Stimulated activated CD4-positive, alpha-beta T cell treated with anti-CD3 and anti-CD28 coated beads, TNF-alpha, amount 100 ng/mL, for 1 hour (primary cell): Measurements from ENCODE around the gene IL6ST.
"Not testable (repeated sequence)": the region's sequence is repeated elsewhere in the genome, so short reads cannot be mapped to it uniquely, and the experiment has no call there.

Experiments used
- DNase-seq, 3 donors: peaks; one replicate each; pipeline ENCODE4 v3.0.0-alpha.2; 2020; ENCODE audit warnings: low read depth in 3 of 3, low spot score in 1 of 3

IL6ST gene

GRCh38 chr5:56004874-56005273, 10.1 kb upstream of the IL6ST start:
- no peak for DNase-seq

GRCh38 chr5:56003679-56004078, 8.9 kb upstream of the IL6ST start:
- DNase-seq, result no peak

DNA sequence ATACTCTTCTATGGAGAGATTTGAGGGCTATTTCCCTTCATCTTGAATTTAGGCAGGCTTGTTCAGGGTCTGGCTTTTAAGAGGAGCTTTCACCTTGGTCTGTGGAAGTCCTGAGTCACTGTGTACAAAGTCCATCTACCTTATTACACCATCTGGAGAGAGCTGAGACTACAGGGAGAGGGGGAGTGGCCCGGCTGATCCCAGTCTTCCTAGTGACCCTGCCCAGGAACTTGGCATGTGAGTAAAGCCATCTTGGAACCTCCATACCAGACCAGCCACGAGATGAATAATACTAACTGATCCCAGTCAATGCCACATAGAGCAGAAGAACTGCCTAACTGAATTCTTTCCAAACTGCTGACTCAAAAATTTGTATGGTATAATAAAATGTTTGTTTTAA, 8.4 kb upstream of the IL6ST start:
- no peak for DNase-seq

GRCh38 chr5:56002303-56002702, 7.5 kb upstream of the IL6ST start:
- no peak for DNase-seq

- DNase-seq, result not testable (repeated sequence)
These were observed 5.5 kb upstream of the IL6ST start for GRCh38 chr5:56000221-56000620.

DNA sequence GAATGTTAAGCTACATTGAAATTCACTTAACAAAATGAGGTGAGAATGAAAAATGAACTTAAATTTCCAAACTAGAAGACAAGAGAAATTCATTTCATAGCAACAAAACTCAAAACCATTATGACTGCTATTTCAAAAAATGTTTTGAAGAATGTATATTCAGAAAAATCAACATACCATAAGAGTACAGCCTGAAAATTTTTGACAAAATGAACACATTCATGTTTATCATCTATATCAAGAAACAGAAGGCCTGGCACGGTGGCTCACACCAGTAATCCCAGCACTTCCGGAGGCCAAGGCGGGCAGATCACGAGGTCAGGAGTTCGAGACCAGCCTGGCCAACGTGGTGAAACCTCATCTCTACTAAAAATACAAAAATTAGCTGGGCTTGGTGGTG, 4.2 kb upstream of the IL6ST start:
- DNase-seq, result no peak

- no peak for DNase-seq
These were observed 3.1 kb upstream of the IL6ST start for GRCh38 chr5:55997742-55998351.

- peak; percentile 90 to 93 (median 90) for DNase-seq
These were observed 493 bp upstream of the IL6ST start for GRCh38 chr5:55994998-55995914.

DNA sequence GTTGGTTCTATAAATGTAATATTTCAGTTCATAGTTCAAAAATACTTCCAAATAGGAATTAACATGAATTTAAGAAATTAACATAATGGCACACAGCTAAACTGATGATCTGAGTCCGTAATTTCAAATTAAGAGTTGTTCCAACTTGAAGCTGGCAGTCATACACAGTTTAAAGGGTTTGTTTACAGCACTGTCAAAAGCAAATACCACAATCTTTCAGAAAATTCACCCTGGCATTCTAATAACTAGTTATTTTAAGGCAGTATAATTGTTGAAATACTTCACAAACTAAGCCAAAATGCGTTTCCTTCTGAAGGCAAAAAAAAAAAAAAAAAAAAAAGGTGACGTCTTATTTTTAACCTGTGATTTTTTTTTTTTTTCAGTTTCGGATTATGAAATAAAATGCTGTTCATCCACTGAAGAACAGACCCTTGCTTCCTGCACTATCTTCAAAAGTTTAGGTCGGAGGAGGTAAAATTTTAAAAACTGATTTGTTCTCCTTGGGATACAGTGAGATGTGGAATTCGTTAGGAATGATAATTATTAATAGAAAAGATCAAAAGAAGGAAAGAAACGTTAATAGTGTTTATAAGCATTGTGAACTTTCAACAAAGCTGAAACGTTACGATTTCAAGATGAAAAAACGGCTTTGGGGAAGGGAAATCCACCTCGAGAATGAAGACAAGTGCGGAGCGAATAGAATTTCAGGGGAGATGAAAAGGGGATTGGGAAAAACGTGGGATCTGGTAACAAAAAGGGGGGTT, 850 bp downstream of the IL6ST start:
- DNase-seq, result no peak

DNA sequence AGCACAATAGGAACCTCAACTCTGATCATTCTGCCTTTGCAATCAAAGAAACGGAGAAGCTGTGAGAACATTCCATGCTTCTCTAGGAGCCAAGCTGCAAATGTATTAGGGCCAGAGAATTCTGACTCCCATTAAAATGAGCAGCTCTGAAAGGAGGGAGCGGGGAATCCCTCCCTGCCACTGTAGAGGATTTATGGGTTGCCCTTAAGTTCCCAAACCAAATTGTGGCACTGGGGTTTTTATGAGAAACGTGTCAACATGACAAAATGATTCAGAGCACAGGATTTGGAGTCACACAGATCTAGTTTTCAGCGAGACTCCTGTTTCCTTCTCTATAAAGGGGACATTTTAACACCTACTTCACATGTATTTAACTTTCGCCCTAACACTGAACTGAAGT, 1.8 kb downstream of the IL6ST start:
- DNase-seq, result no peak

DNA sequence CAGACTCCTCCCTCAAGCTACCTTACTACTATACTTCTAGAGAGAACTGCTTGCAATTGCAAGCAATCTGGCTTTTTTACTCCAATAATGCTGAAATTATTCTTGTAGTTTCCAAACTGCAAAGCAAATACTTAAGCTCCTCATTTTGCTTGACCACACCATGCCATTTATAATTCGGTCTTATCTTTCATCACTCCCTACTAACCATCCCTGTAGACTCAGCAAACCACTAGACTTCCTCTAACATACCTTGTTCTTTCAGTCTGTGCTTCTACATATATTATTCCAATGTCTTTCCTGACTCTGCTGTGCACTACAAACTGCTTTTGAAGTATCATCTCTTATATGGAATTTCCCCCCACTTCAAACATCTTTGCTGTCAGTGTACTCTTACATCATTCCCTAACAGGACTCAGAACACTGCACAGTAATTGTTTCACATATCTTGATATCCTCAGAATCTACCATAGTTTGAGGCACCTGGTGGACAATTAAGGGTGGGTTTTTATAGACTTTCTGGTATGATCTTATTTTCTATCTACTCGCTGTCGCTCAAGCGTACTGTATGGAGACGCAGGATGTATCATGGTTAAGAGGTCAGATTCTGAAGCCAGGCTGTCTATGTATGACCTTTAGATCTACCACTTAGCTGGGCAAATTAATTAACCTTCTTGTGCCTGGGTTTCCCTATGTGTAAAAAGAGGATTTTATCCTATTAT, 2.8 kb downstream of the IL6ST start:
- DNase-seq, result no peak

GRCh38 chr5:55990895-55991294, 3.9 kb downstream of the IL6ST start:
- DNase-seq, result not testable (repeated sequence)

DNA sequence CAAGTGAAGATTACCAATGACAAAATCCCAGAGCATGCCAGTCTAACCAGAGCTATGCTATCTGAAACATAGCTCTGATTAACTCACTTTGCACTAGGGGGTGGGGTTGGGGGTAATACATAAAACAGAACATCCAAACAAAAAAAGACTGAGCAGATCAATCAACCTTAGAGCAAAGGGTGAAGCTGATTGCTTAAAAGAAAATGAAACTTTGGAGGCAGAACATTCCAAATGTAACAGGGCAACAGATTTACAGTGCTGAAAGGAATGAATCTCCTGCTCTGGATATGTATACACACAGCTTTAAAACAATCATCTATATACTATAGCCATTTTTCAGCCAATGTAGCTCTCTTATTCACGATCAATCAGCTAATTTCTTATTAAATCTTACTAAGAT, 4.9 kb downstream of the IL6ST start:
- no peak for DNase-seq

DNA sequence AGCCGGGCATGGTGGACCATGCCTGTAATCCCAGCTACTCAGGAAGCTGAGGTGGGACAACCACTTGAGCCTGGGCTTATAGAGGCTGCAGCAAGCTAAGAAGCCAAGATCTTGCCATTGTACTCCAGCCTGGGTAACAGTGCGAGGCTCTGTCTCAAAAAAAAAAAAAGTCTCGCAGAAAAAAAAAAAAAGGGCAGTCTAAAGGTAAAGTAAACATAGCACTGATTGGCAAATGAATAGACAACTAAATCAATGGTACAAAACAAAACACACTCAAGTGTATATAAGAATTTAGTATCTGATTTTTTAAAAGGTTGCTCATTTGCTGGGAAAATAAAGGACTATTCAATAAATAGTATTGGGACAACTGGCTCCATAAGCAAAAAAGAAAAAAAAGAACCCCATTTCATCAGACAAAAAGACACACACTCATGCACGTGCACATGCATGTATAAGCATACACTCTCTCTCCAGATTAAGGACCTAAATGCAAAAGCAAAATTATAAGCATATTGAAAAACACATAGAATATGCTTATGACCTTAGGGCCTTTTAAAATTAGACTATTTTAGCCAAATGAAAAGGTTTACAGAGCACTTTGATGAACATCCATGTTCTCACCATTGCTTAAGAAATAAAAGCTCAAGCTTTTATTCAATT, 5.7 kb downstream of the IL6ST start:
- no peak for DNase-seq

- DNase-seq, result not testable (repeated sequence)
These were observed 6.3 kb downstream of the IL6ST start for GRCh38 chr5:55988428-55988827.

GRCh38 chr5:55986931-55987330, 7.8 kb downstream of the IL6ST start:
- no peak for DNase-seq

DNA sequence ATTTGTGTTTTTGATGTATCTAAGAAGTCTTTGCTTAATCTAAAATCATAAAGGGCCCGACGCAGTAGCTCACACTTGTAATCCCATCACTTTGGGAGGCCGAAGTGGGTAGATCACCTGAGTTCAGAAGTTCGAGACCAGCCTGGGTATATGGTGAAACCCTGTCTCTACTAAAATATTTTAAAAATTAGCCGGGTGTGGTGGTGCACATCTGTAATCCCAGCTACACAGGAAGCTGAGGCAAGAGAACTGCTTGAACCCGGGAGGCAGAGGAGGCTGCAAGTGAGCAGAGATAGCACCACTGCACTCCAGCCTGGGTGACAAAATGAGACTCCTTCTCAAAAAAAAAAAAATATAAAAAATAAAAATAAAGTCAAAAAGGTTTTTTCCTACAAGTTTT, 9.6 kb downstream of the IL6ST start:
- no peak for DNase-seq

DNA sequence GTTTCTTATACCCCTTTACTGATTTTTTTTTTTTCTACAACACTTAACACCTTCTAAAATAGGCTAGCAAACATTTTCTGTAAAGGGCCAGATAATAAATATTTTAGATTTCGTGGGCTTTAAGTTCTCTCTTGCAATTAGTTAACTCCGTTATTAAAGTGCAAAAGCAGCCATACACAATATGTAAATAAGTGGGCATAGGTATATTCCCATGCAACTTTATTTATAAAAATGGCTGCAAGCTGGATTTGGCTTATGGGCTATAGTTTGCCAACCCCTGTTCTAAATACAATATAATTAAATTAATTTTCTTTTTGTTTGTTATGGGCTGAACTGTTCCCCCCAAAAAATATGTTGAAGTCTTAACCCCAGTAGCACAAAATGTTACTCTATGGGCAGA, 10.8 kb downstream of the IL6ST start:
- no peak for DNase-seq

- DNase-seq, result no peak
These were observed 11.8 kb downstream of the IL6ST start for GRCh38 chr5:55982957-55983381.

DNA sequence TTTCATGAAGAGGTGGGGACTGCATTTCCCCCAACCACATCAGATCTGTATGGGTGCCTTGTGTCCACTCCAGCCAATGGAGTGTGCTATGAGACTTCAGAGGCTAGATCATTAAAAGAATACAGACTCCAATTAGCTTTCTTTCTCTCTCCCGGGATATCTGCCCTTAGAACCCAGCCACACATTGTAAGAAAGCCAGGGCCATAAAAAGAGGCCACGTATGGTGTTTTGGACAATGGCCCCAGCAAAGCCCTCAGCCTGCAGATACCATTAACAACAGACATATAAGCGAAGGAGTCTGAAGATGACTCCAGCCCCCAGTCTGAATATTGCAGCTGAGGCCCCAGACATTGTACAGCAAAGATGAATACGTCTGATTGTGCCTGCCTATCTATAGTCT, 21.5 kb downstream of the IL6ST start:
- no peak for DNase-seq

DNA sequence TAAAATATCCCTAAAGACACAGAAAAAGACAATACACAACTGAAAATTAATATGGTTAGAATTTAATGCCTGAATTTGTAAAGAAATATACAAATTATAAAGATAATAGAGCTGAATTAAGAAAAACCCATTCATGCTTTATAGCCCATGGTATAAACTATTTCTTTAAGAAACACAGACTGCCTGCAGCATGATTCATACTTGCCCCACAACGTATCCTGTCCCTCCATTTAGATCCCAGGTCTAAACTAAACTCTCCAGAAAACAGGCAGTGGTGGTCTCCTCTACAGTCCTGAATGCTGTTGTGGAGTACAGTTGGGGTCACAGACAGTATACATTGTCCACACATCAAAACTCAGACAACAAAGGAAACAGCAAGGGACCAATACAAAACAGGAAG, 24.8 kb downstream of the IL6ST start:
- DNase-seq, result no peak
